HEK293 (cell line): ENCODE data around the gene MALAT1.

Experiments
- CTCF ChIP-seq: fragments of 450-650 bp; formaldehyde crosslinking; IDR thresholded peaks from 2 replicates; pipeline ENCODE4 v1.5.1; 2016; ENCODE audit warnings: missing biosample characterization, missing genetic modification characterization
- HOXA7 ChIP-seq: sonication (generic); formaldehyde crosslinking; IDR thresholded peaks from 2 replicates; pipeline ENCODE4 v1.8.1; 2022; ENCODE audit warnings: missing genetic modification reagents, borderline replicate concordance
- MZF1 ChIP-seq: fragments of 450-650 bp; formaldehyde crosslinking; IDR thresholded peaks from 2 replicates; pipeline ENCODE4 v1.5.1; 2017; ENCODE audit warnings: missing biosample characterization, missing genetic modification characterization, borderline replicate concordance
- YY1 ChIP-seq: fragments of 450-650 bp; formaldehyde crosslinking; IDR thresholded peaks from 2 replicates; pipeline ENCODE4 v1.5.1; 2018; ENCODE audit warnings: missing biosample characterization, missing genetic modification characterization
- ZNF274 ChIP-seq, 2 experiments: fragments of 200-500 bp in 1 of 2; fragments of 450-650 bp in 1 of 2; sonication (Bioruptor generic) in 1 of 2; formaldehyde crosslinking in 1 of 2; IDR thresholded peaks; 2 replicates each; pipeline versions ENCODE4 v1.5.1 to v1.6.1; 2014 to 2016; ENCODE audit warnings: borderline replicate concordance in 1 of 2, inconsistent platforms in 1 of 2, low read length in 1 of 2, missing biosample characterization in 1 of 2, missing genetic modification characterization in 1 of 2
- ZNF311 ChIP-seq: fragments of 450-650 bp; formaldehyde crosslinking; IDR thresholded peaks from 2 replicates; pipeline ENCODE4 v1.5.1; 2017; ENCODE audit warnings: missing biosample characterization, missing genetic modification characterization, borderline replicate concordance
- ZNF324 ChIP-seq: fragments of 450-650 bp; formaldehyde crosslinking; IDR thresholded peaks from 2 replicates; pipeline ENCODE4 v1.5.1; 2016; ENCODE audit warnings: missing biosample characterization, missing genetic modification characterization
- ZNF350 ChIP-seq: fragments of 450-650 bp; formaldehyde crosslinking; IDR thresholded peaks from 2 replicates; pipeline ENCODE4 v1.5.0; 2017; ENCODE audit warnings: missing biosample characterization, mild to moderate bottlenecking, missing genetic modification characterization
- ZNF48 ChIP-seq: fragments of 450-650 bp; formaldehyde crosslinking; IDR thresholded peaks from 2 replicates; pipeline ENCODE4 v1.5.1; 2016; ENCODE audit warnings: missing biosample characterization, missing genetic modification characterization
- ZNF792 ChIP-seq: fragments of 450-650 bp; formaldehyde crosslinking; IDR thresholded peaks from 2 replicates; pipeline ENCODE4 v1.5.1; 2016; ENCODE audit warnings: missing biosample characterization, missing genetic modification characterization
- TF ChIP-seq, protein P1 (sequence below): fragments of 450-650 bp; formaldehyde crosslinking; IDR thresholded peaks from 2 replicates; pipeline ENCODE4 v1.5.1; 2016; ENCODE audit warnings: missing biosample characterization, missing genetic modification characterization

- TF ChIP-seq, protein P1, sequence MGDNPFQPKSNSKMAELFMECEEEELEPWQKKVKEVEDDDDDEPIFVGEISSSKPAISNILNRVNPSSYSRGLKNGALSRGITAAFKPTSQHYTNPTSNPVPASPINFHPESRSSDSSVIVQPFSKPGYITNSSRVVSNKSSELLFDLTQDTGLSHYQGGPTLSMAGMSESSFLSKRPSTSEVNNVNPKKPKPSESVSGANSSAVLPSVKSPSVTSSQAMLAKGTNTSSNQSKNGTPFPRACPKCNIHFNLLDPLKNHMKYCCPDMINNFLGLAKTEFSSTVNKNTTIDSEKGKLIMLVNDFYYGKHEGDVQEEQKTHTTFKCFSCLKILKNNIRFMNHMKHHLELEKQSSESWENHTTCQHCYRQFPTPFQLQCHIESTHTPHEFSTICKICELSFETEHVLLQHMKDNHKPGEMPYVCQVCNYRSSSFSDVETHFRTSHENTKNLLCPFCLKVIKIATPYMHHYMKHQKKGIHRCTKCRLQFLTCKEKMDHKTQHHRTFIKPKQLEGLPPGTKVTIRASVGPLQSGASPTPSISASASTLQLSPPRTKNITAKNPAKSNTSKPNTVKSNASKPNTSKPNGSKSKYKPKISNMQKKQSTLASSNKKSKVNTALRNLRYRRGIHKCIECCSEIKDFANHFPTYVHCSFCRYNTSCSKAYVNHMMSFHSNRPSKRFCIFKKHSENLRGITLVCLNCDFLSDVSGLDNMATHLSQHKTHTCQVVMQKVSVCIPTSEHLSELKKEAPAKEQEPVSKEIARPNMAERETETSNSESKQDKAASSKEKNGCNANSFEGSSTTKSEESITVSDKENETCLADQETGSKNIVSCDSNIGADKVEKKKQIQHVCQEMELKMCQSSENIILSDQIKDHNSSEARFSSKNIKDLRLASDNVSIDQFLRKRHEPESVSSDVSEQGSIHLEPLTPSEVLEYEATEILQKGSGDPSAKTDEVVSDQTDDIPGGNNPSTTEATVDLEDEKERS: no peak
- no peak for TF ChIP-seq CTCF (tag by site-specific recombination)
- no peak for TF ChIP-seq ZNF274 (IDR thresholded peaks at IDR 0.05; ENCODE audit: low read length)
- no peak for TF ChIP-seq ZNF274 (tag by site-specific recombination; IDR thresholded peaks at IDR 0.05; ENCODE audit: borderline replicate concordance)
- no peak for TF ChIP-seq ZNF324 (tag by site-specific recombination)
- no peak for TF ChIP-seq ZNF311 (tag by site-specific recombination)
- TF ChIP-seq MZF1: no peak
- TF ChIP-seq ZNF792: no peak
- no peak for TF ChIP-seq YY1 (tag by site-specific recombination)
- no peak for TF ChIP-seq ZNF350 (tag by site-specific recombination)
- TF ChIP-seq ZNF48 (tag by site-specific recombination): no peak
- TF ChIP-seq HOXA7 (CRISPR knock-in tag): no peak
These were observed 13.0 kb upstream of the MALAT1 start for GRCh38 chr11:65485920-65486219.
